H9 (cell line): ENCODE measurements around the gene SHLD2. TPM values are rescaled to one million over a fixed set of nuclear protein-coding genes. Genes with fewer than 3 reads are reported as not detected.

Source experiments
- DNase-seq: peaks from one replicate; pipeline ENCODE4 v3.0.0-alpha.2; 2017
- H2AFZ ChIP-seq: one replicate; pipeline ENCODE4 v1.6.1; 2013; ENCODE audit warnings: mild to moderate bottlenecking, low read length, control low read depth, moderate library complexity
- H2AK5ac ChIP-seq: 2 replicates; pipeline ENCODE4 v1.6.1; 2013; ENCODE audit warnings: low read length, control low read depth, mixed read lengths; ENCODE audit not compliant: insufficient read length
- H2BK120ac ChIP-seq: one replicate; pipeline ENCODE4 v1.6.1; 2013; ENCODE audit warnings: low read depth, mild to moderate bottlenecking, low read length, control low read depth, inconsistent platforms; ENCODE audit not compliant: poor library complexity, severe bottlenecking
- H2BK12ac ChIP-seq: 2 replicates; pipeline ENCODE4 v1.6.1; 2013; ENCODE audit warnings: low read length, control low read depth, mixed read lengths, low read depth; ENCODE audit not compliant: insufficient read length
- H2BK15ac ChIP-seq: 2 replicates; pipeline ENCODE4 v1.6.1; 2013; ENCODE audit warnings: low read depth, low read length, control low read depth
- H2BK20ac ChIP-seq: one replicate; pipeline ENCODE4 v1.6.1; 2013; ENCODE audit warnings: low read depth, mild to moderate bottlenecking, low read length, control low read depth, inconsistent platforms; ENCODE audit not compliant: poor library complexity, severe bottlenecking
- H2BK5ac ChIP-seq: 2 replicates; pipeline ENCODE4 v1.6.1; 2013; ENCODE audit warnings: low read length, control low read depth, mixed read lengths; ENCODE audit not compliant: insufficient read length
- H3K14ac ChIP-seq: 2 replicates; pipeline ENCODE4 v1.6.1; 2013; ENCODE audit warnings: low read length, control low read depth; ENCODE audit not compliant: insufficient read depth
- H3K18ac ChIP-seq: 2 replicates; pipeline ENCODE4 v1.6.1; 2013; ENCODE audit warnings: low read depth, mild to moderate bottlenecking, mixed read lengths, low read length, control low read depth; ENCODE audit not compliant: insufficient read length
- H3K23ac ChIP-seq: 2 replicates; pipeline ENCODE4 v1.6.1; 2013; ENCODE audit warnings: low read length, control low read depth, mixed read lengths, low read depth; ENCODE audit not compliant: insufficient read length
- H3K23me2 ChIP-seq: 2 replicates; pipeline ENCODE4 v1.6.1; 2013; ENCODE audit warnings: low read depth, mild to moderate bottlenecking, mixed read lengths, low read length, control low read depth; ENCODE audit not compliant: insufficient read length, poor library complexity, severe bottlenecking
- H3K27ac ChIP-seq: 2 replicates; pipeline ENCODE4 v1.5.1; 2013; ENCODE audit warnings: low read length, control low read depth, mixed read lengths, low read depth; ENCODE audit not compliant: insufficient read length
- H3K27me3 ChIP-seq: 2 replicates; pipeline ENCODE4 v1.6.1; 2013; ENCODE audit warnings: low read length, control low read depth, inconsistent platforms; ENCODE audit not compliant: insufficient read depth
- H3K4ac ChIP-seq: 2 replicates; pipeline ENCODE4 v1.6.1; 2013; ENCODE audit warnings: low read depth, mild to moderate bottlenecking, control low read depth, inconsistent platforms, low read length, moderate library complexity
- H3K4me1 ChIP-seq: 2 replicates; pipeline ENCODE4 v1.6.1; 2013; ENCODE audit warnings: low read length, control low read depth, inconsistent platforms; ENCODE audit not compliant: insufficient read depth
- H3K4me2 ChIP-seq: 2 replicates; pipeline ENCODE4 v1.6.1; 2013; ENCODE audit warnings: low read length, control low read depth, mixed read lengths; ENCODE audit not compliant: insufficient read length, insufficient read depth
- H3K56ac ChIP-seq: 2 replicates; pipeline ENCODE4 v1.6.1; 2013; ENCODE audit warnings: low read depth, mild to moderate bottlenecking, mixed read lengths, low read length, control low read depth; ENCODE audit not compliant: insufficient read length
- H3K79me1 ChIP-seq: 2 replicates; pipeline ENCODE4 v1.6.1; 2013; ENCODE audit warnings: low read depth, mild to moderate bottlenecking, moderate library complexity, low read length, control low read depth, inconsistent platforms; ENCODE audit not compliant: insufficient read depth, poor library complexity, severe bottlenecking
- H3K79me2 ChIP-seq: 2 replicates; pipeline ENCODE4 v1.6.1; 2013; ENCODE audit warnings: low read length, control low read depth, inconsistent platforms; ENCODE audit not compliant: insufficient read depth
- H3K9ac ChIP-seq: 2 replicates; pipeline ENCODE4 v1.6.1; 2013; ENCODE audit warnings: low read length, control low read depth, mixed read lengths; ENCODE audit not compliant: insufficient read length; ENCODE audit errors: extremely low read depth
- H3K9me3 ChIP-seq: one replicate; pipeline ENCODE4 v1.6.1; 2013; ENCODE audit warnings: low read depth, low read length, inconsistent platforms; ENCODE audit not compliant: control insufficient read depth
- H3T11ph ChIP-seq: one replicate; pipeline ENCODE4 v1.6.1; 2013; ENCODE audit warnings: mild to moderate bottlenecking, low read length, control low read depth, inconsistent platforms
- H4K20me1 ChIP-seq: one replicate; pipeline ENCODE4 v1.6.1; 2013; ENCODE audit not compliant: control insufficient read depth, insufficient read length, insufficient read depth
- H4K5ac ChIP-seq: 2 replicates; pipeline ENCODE4 v1.6.1; 2013; ENCODE audit warnings: low read depth, mild to moderate bottlenecking, mixed read lengths, low read length, control low read depth; ENCODE audit not compliant: insufficient read length
- H4K8ac ChIP-seq: replicated peaks from 2 replicates; pipeline ENCODE4 v1.6.1; 2013; ENCODE audit warnings: low read length, control low read depth, mixed read lengths, low read depth; ENCODE audit not compliant: insufficient read length
- H4K91ac ChIP-seq: 2 replicates; pipeline ENCODE4 v1.6.1; 2013; ENCODE audit warnings: low read depth, mild to moderate bottlenecking, moderate library complexity, mixed read lengths, low read length, control low read depth; ENCODE audit not compliant: insufficient read length
- H3K27ac Mint-ChIP-seq, 3 experiments: 2 replicates in 2 of 3; 3 replicates in 1 of 3; pipeline ENCODE4 v1.8.0; 2020 to 2021; ENCODE audit warnings: mixed read lengths in 3 of 3, mild to moderate bottlenecking in 1 of 3, moderate library complexity in 1 of 3
- H3K27me3 Mint-ChIP-seq: 2 replicates; pipeline ENCODE4 v1.8.0; 2021; ENCODE audit warnings: low read depth, mild to moderate bottlenecking, moderate library complexity, mixed read lengths
- H3K36me3 Mint-ChIP-seq, 3 experiments: 2 replicates in 2 of 3; 3 replicates in 1 of 3; pipeline ENCODE4 v1.8.0; 2020 to 2021; ENCODE audit warnings: low read depth in 3 of 3, mixed read lengths in 3 of 3; ENCODE audit not compliant: insufficient read depth in 1 of 3
- H3K4me1 Mint-ChIP-seq, 2 experiments: 2 replicates each; pipeline ENCODE4 v1.8.0; 2020; ENCODE audit warnings: mixed read lengths in 2 of 2
- H3K4me3 Mint-ChIP-seq, 2 experiments: 2 replicates in 1 of 2; 3 replicates in 1 of 2; pipeline ENCODE4 v1.8.0; 2020 to 2021; ENCODE audit warnings: mild to moderate bottlenecking in 2 of 2, mixed read lengths in 2 of 2, moderate library complexity in 1 of 2
- H3K9me3 Mint-ChIP-seq, 2 experiments: 2 replicates in 1 of 2; 3 replicates in 1 of 2; pipeline ENCODE4 v1.8.0; 2020; ENCODE audit warnings: mild to moderate bottlenecking in 2 of 2, mixed read lengths in 2 of 2, moderate library complexity in 1 of 2
- CTCF ChIP-seq: fragments of 200-600 bp; sonication (generic); conservative IDR thresholded peaks from 3 replicates; pipeline ENCODE4 v1.8.0; 2021; ENCODE audit warnings: antibody characterized with exemption, mild to moderate bottlenecking
- WGBS: extraction: QIAGEN DNeasy Blood & Tissue Kit; methylation state at CpG from one replicate; pipeline ENCODE4 v1.1.7; 2013; ENCODE audit warnings: missing lambda C conversion rate, low lambda C conversion rate, mixed read lengths; ENCODE audit not compliant: insufficient read length; ENCODE audit errors: extremely low coverage; 5-methylcytosine and 5-hydroxymethylcytosine counted together
- total RNA-seq: library from RNA; stranded (reverse); gene quantifications from 2 replicates; pipeline ENCODE4 v1.2.1, GENCODE V29; 2021

Gene SHLD2
- total RNA-seq, 1 experiment from 2014 or later = 27.8 TPM

GRCh38 chr10:87053111-87053510, 41.9 kb upstream of the SHLD2 start:
- Mint-ChIP-seq H3K4me3 (no peak overlapping the region), H3K36me3 (peaks cover 19 to 56% (median 36%) of the 10 kb centered on the region in 3 experiments; a peak in 6 of 7 replicates), H3K27me3 (no peaks in the 10 kb centered on the region), H3K27ac (no peak overlapping the region), H3K9me3 (no peaks in the 10 kb centered on the region), H3K4me1 (no peaks in the 10 kb centered on the region)
- Histone ChIP-seq H3K27me3 (no peaks in the 10 kb centered on the region), H3K79me1 (no peaks in the 10 kb centered on the region), H3K23ac (no peak overlapping the region), H4K8ac (no peak overlapping the region), H2BK12ac (no peak overlapping the region), H4K20me1 (no peaks in the 10 kb centered on the region), H3K79me2 (no peaks in the 10 kb centered on the region), H3K18ac (no peak overlapping the region), H3K9me3 (no peaks in the 10 kb centered on the region), H3K4me2 (no peak overlapping the region), H3K27ac (no peak overlapping the region), H3K9ac (no peak overlapping the region), H2BK15ac (no peak overlapping the region), H3K56ac (no peak overlapping the region), H3T11ph (no peak overlapping the region), H2BK5ac (no peak overlapping the region), H2AFZ (no peak overlapping the region), H2BK20ac (no peak overlapping the region), H4K5ac (no peak overlapping the region), H3K4ac (no peak overlapping the region), H2BK120ac (no peak overlapping the region), H3K14ac (no peak overlapping the region), H4K91ac (no peak overlapping the region), H3K4me1 (no peaks in the 10 kb centered on the region), H3K23me2 (no peaks in the 10 kb centered on the region), H2AK5ac (no peak overlapping the region)
- no CpG with 5 or more reads among the region's 3 CpGs for WGBS
- TF ChIP-seq CTCF = no peak
- DNase-seq = no peak
